H1 (cell line): ENCODE data around the gene ARL2. TPM values are rescaled to one million over a fixed set of nuclear protein-coding genes. Genes with fewer than 3 reads are reported as not detected.

Experiments used
- SAP30 ChIP-seq: fragments of 300-600 bp; sonication (generic); IDR thresholded peaks from 2 replicates; pipeline ENCODE4 v1.7.1; 2012; ENCODE audit warnings: low read length, moderate library complexity, mild to moderate bottlenecking, inconsistent platforms; ENCODE audit not compliant: insufficient read depth, insufficient replicate concordance
- polyA plus RNA-seq, 7 experiments: library from polyadenylated mRNA; depleted of rRNA in 3 of 7; stranded (reverse) in 5 of 7; unstranded in 2 of 7; fragments of >200 nt in 5 of 7; fragments of 200-250 nt in 2 of 7; gene quantifications; 1 replicate in 5 of 7; 2 replicates in 1 of 7; 4 replicates in 1 of 7; pipeline versions ENCODE4 v1.2.1 to v1.2.3, GENCODE V29; 2011 to 2013; ENCODE audit warnings: missing spikeins in 2 of 7, mixed read lengths in 2 of 7
- total RNA-seq: library from RNA; stranded (reverse); fragmentation: NEBNext Ultra II Directional; extraction: Animal tissue kit (Norgen Biotek cat#: 25700); gene quantifications from 2 replicates; pipeline ENCODE4 v1.2.1, GENCODE V29; 2021

The ARL2 gene
- total and polyA plus RNA-seq, 2 of the 8 experiments (the other 6 are each of a cell fraction or from before 2014, with no cell fraction given), result 186 to 535 TPM

DNA sequence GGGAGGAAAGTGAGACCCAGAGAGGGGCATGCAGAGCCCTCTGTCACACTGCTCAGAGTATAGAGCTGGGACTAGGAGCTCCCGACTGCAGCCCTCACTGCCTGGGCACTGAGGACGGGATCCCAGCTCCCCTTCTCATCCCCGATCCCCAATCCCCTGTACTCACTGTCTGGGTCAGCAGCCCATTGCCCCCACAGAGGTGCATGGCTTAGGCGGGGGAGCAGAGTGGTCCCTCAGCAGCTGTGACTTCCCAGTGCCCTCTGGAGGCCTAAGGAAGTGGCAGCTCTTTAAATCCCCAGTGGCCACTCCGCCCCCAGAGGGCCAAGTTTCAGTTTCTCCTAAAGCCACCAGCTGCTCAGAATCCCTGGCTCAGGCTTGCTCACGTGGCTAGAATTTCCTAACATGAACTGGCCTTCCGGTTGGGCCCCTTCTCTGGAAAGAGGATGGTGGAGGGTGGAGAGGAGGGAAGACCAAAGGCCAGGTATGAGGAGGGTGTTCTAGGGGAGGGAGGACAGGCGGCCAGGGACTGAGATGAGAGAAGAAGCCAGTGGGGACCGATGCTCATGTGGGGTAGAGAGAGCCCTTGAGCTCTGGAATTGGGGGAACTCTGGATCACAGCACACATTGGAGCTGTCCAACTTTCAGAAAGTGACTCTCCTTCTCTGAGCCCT, 17.1 kb upstream of the ARL2 start, which contains the start of gene BATF2 (continued):
- no peak for TF ChIP-seq SAP30
